NCI-H446 (cell line): Measurements from ENCODE around the gene STARD3NL.

ENCODE experiments used
- DNase-seq, 2 experiments: peaks; one replicate each; lab custom pipeline; 2025; lab: John Stamatoyannopoulos, UW

The STARD3NL gene

GRCh38 chr7:38185395-38186307 is 7.6 kb downstream of the STARD3NL start:
- no peak for DNase-seq

- peak in 1 of 2 experiments; percentile 44 for DNase-seq
Measured at GRCh38 chr7:38186593-38187314, 8.7 kb downstream of the STARD3NL start.

GRCh38 chr7:38187794-38188440 is 9.9 kb downstream of the STARD3NL start:
- no peak for DNase-seq

- DNase-seq: peak in 1 of 2 experiments; percentile 45
Measured at GRCh38 chr7:38189231-38189938, 11.3 kb downstream of the STARD3NL start.

GRCh38 chr7:38190011-38190410 is 12.0 kb downstream of the STARD3NL start:
- no peak for DNase-seq

- no peak for DNase-seq
Measured at GRCh38 chr7:38191791-38192190, 13.7 kb downstream of the STARD3NL start.

GRCh38 chr7:38192327-38192726 is 14.3 kb downstream of the STARD3NL start:
- DNase-seq: no peak

- no peak for DNase-seq
Measured at GRCh38 chr7:38195804-38196595, 18.0 kb downstream of the STARD3NL start.

GRCh38 chr7:38198366-38198765 is 20.3 kb downstream of the STARD3NL start:
- DNase-seq: no peak

GRCh38 chr7:38199154-38199553 is 21.1 kb downstream of the STARD3NL start:
- DNase-seq: no peak

GRCh38 chr7:38199782-38200181 is 21.7 kb downstream of the STARD3NL start:
- no peak for DNase-seq

- no peak for DNase-seq
Measured at GRCh38 chr7:38206071-38206470, 28.0 kb downstream of the STARD3NL start.

- DNase-seq: no peak
Measured at GRCh38 chr7:38207843-38208242, 29.8 kb downstream of the STARD3NL start.

GRCh38 chr7:38211486-38211885 is 33.4 kb downstream of the STARD3NL start:
- no peak for DNase-seq

- peak; percentile 39 to 45 for DNase-seq
Measured at GRCh38 chr7:38211940-38212339, 33.9 kb downstream of the STARD3NL start.

GRCh38 chr7:38215115-38215514 is 37.1 kb downstream of the STARD3NL start:
- DNase-seq: peak in 1 of 2 experiments; percentile 66

GRCh38 chr7:38215735-38216670 is 38.0 kb downstream of the STARD3NL start:
- peak; percentile 85 to 93 for DNase-seq

GRCh38 chr7:38217672-38218071 is 39.6 kb downstream of the STARD3NL start:
- DNase-seq: no peak

GRCh38 chr7:38220452-38220851 is 42.4 kb downstream of the STARD3NL start:
- DNase-seq: no peak
